Heart right ventricle (tissue), 16 donors: Measurements from ENCODE around the gene POLR2C. TPM values are rescaled to one million over a fixed set of nuclear protein-coding genes. Genes with fewer than 3 reads are reported as not detected.

Experiments used
- ATAC-seq, 8 donors: fragments of 200-7000 bp; cut with Tn5 transposase; one replicate each; pipeline ENCODE4 v1.9.1; 2020; ENCODE audit warnings: mild to moderate bottlenecking in 8 of 8, moderate library complexity in 8 of 8, moderate number of reproducible peaks in 1 of 8
- DNase-seq, 2 donors: peaks; one replicate each; pipeline ENCODE4 v3.0.0-alpha.2; 2020
- H3K27ac ChIP-seq, 10 donors: fragments of 200-600 bp; sonication (generic) in 2 of 10; one replicate each; pipeline versions ENCODE4 v1.5.0 to v1.8.0; 2020 to 2022; ENCODE audit warnings: mild to moderate bottlenecking in 3 of 10
- H3K27me3 ChIP-seq, 7 donors: fragments of 200-600 bp; one replicate each; pipeline ENCODE4 v1.8.0; 2021 to 2022; ENCODE audit warnings: mild to moderate bottlenecking in 2 of 7
- H3K36me3 ChIP-seq, 9 donors: fragments of 200-600 bp; sonication (generic) in 1 of 9; one replicate each; pipeline versions ENCODE4 v1.5.0 to v1.8.0; 2020 to 2022; ENCODE audit warnings: mild to moderate bottlenecking in 2 of 9
- H3K4me1 ChIP-seq, 9 donors: fragments of 200-600 bp; sonication (generic) in 1 of 9; one replicate each; pipeline versions ENCODE4 v1.5.0 to v1.8.0; 2020 to 2022; ENCODE audit warnings: mild to moderate bottlenecking in 4 of 9
- H3K4me3 ChIP-seq, 10 donors: fragments of 200-600 bp; sonication (generic) in 2 of 10; one replicate each; pipeline versions ENCODE4 v1.5.0 to v1.8.0; 2020 to 2022; ENCODE audit warnings: mild to moderate bottlenecking in 7 of 10, moderate library complexity in 2 of 10
- H3K9me3 ChIP-seq, 11 donors: fragments of 200-600 bp in 10 of 11; sonication (generic) in 2 of 11; one replicate each; pipeline versions ENCODE4 v1.5.0 to v1.8.0; 2013 to 2022; ENCODE audit warnings: mild to moderate bottlenecking in 2 of 11, control low read depth in 1 of 11, moderate library complexity in 1 of 11
- CTCF ChIP-seq, 9 donors: fragments of 200-600 bp; sonication (generic) in 2 of 9; IDR thresholded peaks; one replicate each; pipeline versions ENCODE4 v1.5.0 to v1.8.0; 2021 to 2022; ENCODE audit warnings: antibody characterized with exemption in 9 of 9, mild to moderate bottlenecking in 5 of 9, moderate library complexity in 1 of 9
- WGBS, 2 donors: extraction: QIAGEN DNeasy Blood & Tissue Kit; methylation state at CpG; one replicate each; pipeline ENCODE4 v1.1.7; 2013; ENCODE audit warnings: inconsistent platforms in 1 of 2; 5-methylcytosine and 5-hydroxymethylcytosine counted together
- intact Hi-C, 10 donors: fragments of 100-400 bp; cut with DNase I; formaldehyde crosslinking; loops; one replicate each; pipeline versions ENCODE4 v1.11.1 to v1.14.2; 2022
- polyA plus RNA-seq, 2 donors: library from polyadenylated mRNA; stranded (reverse); fragments of 200-250 nt; gene quantifications; one replicate each; pipeline ENCODE4 v1.2.3, GENCODE V29; 2013
- total RNA-seq, 10 donors: library from RNA; stranded (reverse); fragmentation: NEBNext Ultra II Directional in 3 of 10; extraction: Animal tissue kit (Norgen Biotek cat#: 25700) in 3 of 10; gene quantifications; one replicate each; pipeline versions ENCODE4 v1.2.1 to v1.2.4, GENCODE V29; 2021 to 2023
- donor health status: Arrhythmogenic right ventricular cardiomyopathy.
- donor health status: ischemic (EF 13 %, LVEDD 7.1; RV severe dilation, severe dysfunction).
- donor health status: healthy with polysubstance abuse.
- donor health status: DM: no; HTN: yes; CAD: no.
- donor health status: DM: no; HTN: no; CAD: no.
- donor health status: ischemic (EF 25% LVEDD 6.9; RV normal size, moderate dysfunction).
- donor health status: ischemic (EF 25% LVEDD 5.7; RV mildly dilated, moderate dysfunction).
- donor health status: healthy.
- donor health status: DM: yes; HTN: yes; CAD: no.
- donor health status: Ischemic cardiomyopathy.
- donor health status: ischemic (EF 35%, LVEDD 5.7; RV mildly dilated, moderate dysfunction).
- donor health status: nonischemic (EF 11% LVEDD 7.7; RV severe dilation, severe dysfunction).
- donor health status: DM: yes; HTN: yes; CAD: no.
- donor health status: PGD.
- donor health status: ischemic (EF 29% LVEDD 5.4; RV normal size, mild dysfunction).
- donor health status: nonischemic (EF 23%, LVEDD 6.1; RV moderate dilation, normal function).

Gene POLR2C
- total and polyA plus RNA-seq, 12 donors = 17.9 to 56.7 (median 46.1) TPM

- ATAC-seq (peak in 3 of 8 donors; percentile 34 to 47 (median 45)), DNase-seq (no peak)
- no peak for TF ChIP-seq CTCF (IDR thresholded peaks at IDR 0.05)
- H3K4me1 ChIP-seq = peaks cover 0 to 23% (median 8%) of the 10 kb centered on the region in 9 donors
- no peaks in the 10 kb centered on the region for H3K27me3 ChIP-seq
- H3K4me3 ChIP-seq = no peak overlapping the region
- no peak overlapping the region for H3K27ac ChIP-seq
- H3K36me3 ChIP-seq = peaks cover 0 to 30% (median 0%) of the 10 kb centered on the region in 9 donors
- WGBS, 2 donors = 56 to 59% methylated on average over 12 of the region's 12 CpGs
- intact Hi-C loops = no loop called here
- H3K9me3 ChIP-seq = no peaks in the 10 kb centered on the region
These were observed 46.9 kb downstream of the POLR2C start for GRCh38 chr16:57509231-57509923.

- Histone ChIP-seq H3K9me3 (no peaks in the 10 kb centered on the region), H3K4me1 (peaks cover 0 to 32% (median 9%) of the 10 kb centered on the region in 9 donors), H3K27me3 (no peaks in the 10 kb centered on the region), H3K27ac (no peak overlapping the region), H3K4me3 (no peak overlapping the region), H3K36me3 (peaks cover 0 to 34% (median 0%) of the 10 kb centered on the region in 9 donors)
- intact Hi-C loops = loop anchor here in 2 of 10 donors (10.0 kb wide), 3 partner anchors 45 to 205 kb away; partner anchors contain the start of gene POLR2C (in 1 of the 2)
- 49 to 56% methylated on average over 10 of the region's 10 CpGs for WGBS, 2 donors
- TF ChIP-seq CTCF (IDR thresholded peaks at IDR 0.05) = no peak
- DNase-seq = no peak
- peak in 1 of 8 donors; percentile 14 for ATAC-seq
These were observed 47.8 kb downstream of the POLR2C start for GRCh38 chr16:57510016-57510871.

- peaks cover 0 to 49% (median 0%) of the 10 kb centered on the region in 9 donors for H3K36me3 ChIP-seq
- no peaks in the 10 kb centered on the region for H3K27me3 ChIP-seq
- no peak for DNase-seq
- no peak for ATAC-seq
- H3K9me3 ChIP-seq = no peaks in the 10 kb centered on the region
- intact Hi-C loops = loop anchor here in 2 of 10 donors (10.0 kb wide), 3 partner anchors 48 to 208 kb away; partner anchors contain the start of gene POLR2C (in 1 of the 2)
- no peak overlapping the region for H3K4me3 ChIP-seq
- peaks cover 0 to 28% (median 9%) of the 10 kb centered on the region in 9 donors for H3K4me1 ChIP-seq
- WGBS, 2 donors = 94 to 96% methylated on average over 23 of the region's 23 CpGs
- H3K27ac ChIP-seq = no peak overlapping the region
- TF ChIP-seq CTCF (IDR thresholded peaks at IDR 0.05) = no peak
These were observed 50.0 kb downstream of the POLR2C start for GRCh38 chr16:57512296-57513001.
